Measurements from ENCODE around the gene VAV2. TPM values are rescaled to one million over a fixed set of nuclear protein-coding genes. Genes with fewer than 3 reads are reported as not detected.
"Not testable (repeated sequence)": the region's sequence is repeated elsewhere in the genome, so short reads cannot be mapped to it uniquely, and the experiment has no call there.

VAV2 gene
- polyA plus RNA-seq, 4 donors = 36.1 to 47.8 (median 36.3) TPM

GRCh38 chr9:133904346-133905090 is 87.6 kb downstream of the VAV2 start:
- no peak for DNase-seq (ENCODE audit: low read depth in 4 of 4, low spot score in 3 of 4)

DNA sequence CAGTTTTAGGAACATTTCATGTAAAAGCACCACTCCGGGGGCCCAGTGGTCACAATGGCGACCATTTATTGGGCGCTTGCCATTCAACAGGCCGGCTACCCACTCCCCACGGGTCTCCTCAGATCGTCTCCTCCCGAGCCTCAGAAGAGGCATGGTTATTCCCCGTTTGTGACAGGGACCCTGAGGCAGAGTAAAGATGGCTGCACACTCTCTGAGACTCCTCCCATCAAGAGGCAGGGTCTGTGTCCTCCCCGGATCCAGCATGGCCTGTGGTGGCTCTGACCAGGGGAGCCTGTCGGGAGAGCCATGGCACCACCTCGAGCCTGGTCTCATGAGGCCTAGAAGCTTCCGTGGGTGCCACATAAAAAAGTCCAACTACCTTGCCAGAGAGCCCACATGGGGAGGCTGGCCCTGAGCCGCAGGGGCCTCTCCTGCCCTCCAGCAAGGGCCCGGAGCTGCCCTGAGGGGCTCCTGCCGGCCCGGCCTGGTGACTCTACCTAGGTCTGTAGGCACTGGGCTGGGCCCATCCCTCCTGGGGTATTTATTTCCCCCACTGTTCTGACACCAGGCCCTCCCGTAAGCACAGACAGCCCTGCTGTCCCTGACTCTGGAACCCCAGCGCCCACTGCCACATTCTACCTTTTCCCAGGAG is 90.8 kb downstream of the VAV2 start:
- DNase-seq (ENCODE audit: low read depth in 4 of 4, low spot score in 3 of 4) = no peak

DNA sequence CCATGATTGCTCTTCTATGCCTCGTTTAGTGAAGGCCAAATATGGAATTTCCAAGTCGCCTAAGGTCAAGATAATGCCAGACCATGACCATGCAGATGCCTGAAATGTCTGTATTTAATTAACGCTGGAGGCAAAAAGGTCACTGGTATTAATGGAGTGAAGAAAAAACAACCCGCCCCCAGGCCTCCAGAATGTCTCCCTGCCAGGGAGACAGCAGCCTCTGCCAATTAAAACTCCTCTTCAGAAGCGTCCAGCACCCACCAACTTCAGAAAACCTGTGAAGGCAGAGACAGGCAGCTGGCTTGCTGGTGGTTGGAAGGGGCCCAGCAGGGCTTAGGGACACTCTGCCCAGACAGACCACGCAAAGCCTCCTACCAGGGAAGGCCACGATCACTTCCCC is 94.4 kb downstream of the VAV2 start:
- DNase-seq (ENCODE audit: low read depth in 4 of 4, low spot score in 3 of 4) = no peak

- not testable (repeated sequence) for DNase-seq (ENCODE audit: low read depth in 4 of 4, low spot score in 3 of 4)
Measured at GRCh38 chr9:133896007-133896406, 96.1 kb downstream of the VAV2 start.

DNA sequence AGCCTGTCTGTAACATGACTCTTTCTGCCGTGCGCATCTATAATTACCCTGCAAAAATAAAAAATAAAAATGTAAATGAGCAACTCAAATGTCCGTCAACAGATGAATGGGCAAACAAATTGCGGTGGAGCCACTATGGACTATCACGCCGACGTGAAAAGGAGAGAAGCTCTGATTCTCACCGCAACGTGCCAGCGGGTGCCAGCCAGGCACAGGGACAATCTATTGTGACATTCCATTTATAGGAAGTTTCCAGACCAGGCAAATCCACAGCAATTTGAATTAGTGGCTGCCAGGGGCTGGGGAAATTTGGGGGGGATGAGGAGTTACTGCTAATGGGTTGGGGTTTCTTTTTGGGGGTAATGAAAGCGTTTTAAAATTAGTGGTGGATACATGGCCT is 96.8 kb downstream of the VAV2 start:
- DNase-seq (ENCODE audit: low read depth in 4 of 4, low spot score in 3 of 4) = no peak

DNA sequence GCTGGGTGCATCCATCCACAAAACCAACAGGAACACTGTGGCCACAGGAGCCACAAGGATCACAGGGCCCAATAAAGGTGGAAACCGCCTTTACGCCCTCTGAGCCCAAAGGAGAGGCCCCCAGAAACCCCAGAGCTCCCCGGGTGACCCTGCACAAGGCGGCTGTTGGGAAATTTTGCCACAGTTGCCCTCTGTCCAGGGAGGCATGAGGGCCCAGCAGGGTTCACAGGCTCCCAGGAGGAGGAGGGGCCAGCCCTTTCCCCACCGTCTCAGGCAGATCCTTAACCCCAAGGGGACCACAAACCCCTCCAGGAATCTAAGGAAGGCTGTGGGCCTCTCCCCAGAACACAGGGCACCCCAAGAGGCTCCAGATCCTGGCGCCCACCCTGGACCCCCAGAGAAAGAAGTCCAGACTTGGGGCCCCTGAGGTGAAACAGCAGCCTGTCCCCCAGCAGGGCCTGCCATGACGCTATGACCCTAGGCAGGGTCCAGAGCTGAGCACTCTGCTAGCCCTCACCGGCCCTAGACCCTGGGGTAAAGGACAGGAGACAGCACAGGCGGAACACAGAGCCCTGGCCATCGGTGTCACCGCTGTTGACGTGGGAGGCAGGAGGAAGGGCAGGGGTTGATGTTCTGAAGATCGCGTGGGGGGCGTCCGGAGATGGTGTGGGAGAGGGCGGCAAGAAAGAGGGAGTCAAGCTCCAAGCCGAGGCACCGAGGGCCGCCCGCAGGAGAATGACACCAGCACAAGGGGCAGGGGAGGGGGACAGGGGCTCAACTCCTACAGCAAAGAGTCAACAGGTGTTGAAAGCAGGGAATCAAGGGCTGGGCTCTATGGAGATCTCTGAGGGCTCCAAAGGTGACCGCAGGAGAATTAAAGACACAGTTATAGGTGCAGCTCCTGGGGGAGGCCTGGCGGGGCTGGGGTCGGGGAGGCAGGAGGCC is 97.5 kb downstream of the VAV2 start:
- no peak for DNase-seq (ENCODE audit: low read depth in 4 of 4, low spot score in 3 of 4)

- no peak for DNase-seq (ENCODE audit: low read depth in 4 of 4, low spot score in 3 of 4)
Measured at GRCh38 chr9:133893191-133893994, 98.7 kb downstream of the VAV2 start.

GRCh38 chr9:133892193-133892920 is 99.8 kb downstream of the VAV2 start:
- DNase-seq (ENCODE audit: low read depth in 4 of 4, low spot score in 3 of 4) = no peak

- DNase-seq (ENCODE audit: low read depth in 4 of 4, low spot score in 3 of 4) = no peak
Measured at GRCh38 chr9:133891741-133892140, 100.4 kb downstream of the VAV2 start.

GRCh38 chr9:133890583-133890982 is 101.5 kb downstream of the VAV2 start:
- DNase-seq (ENCODE audit: low read depth in 4 of 4, low spot score in 3 of 4) = no peak

DNA sequence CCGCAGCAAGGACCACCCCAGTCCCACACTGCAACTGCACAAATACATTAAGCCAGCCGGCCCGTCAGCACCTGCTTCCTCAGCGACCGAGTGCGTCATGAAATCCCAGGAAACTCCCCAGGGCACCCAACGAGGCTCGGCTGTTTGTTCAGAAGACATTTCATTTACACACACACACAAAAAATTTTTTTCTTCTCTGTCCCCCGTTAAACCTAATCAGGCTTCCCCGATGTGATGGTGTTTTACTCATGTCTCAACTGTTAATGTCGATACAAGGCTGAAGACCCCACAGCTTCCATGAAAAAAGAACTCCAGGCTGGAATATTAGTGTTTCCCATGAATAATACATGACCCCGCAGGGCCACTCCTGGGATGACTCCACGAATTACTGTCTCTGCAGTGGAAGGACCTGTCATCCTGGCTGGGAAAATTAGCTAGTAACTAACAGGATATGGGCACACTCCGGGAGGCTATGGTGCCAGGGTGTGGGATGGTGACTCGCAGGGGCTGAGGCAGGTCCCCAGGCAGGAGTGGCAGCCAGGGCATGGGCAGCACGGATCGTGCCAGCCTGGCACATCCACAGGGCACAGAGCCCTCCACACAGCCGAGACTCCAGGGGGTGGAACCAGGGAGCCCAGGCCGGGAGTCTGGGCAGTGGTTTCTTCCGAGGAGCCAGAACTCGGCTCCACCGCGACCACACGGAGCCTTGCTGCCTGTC is 102.4 kb downstream of the VAV2 start:
- no peak for DNase-seq (ENCODE audit: low read depth in 4 of 4, low spot score in 3 of 4)

- no peak for DNase-seq (ENCODE audit: low read depth in 4 of 4, low spot score in 3 of 4)
Measured at GRCh38 chr9:133888809-133889491, 103.2 kb downstream of the VAV2 start.

DNA sequence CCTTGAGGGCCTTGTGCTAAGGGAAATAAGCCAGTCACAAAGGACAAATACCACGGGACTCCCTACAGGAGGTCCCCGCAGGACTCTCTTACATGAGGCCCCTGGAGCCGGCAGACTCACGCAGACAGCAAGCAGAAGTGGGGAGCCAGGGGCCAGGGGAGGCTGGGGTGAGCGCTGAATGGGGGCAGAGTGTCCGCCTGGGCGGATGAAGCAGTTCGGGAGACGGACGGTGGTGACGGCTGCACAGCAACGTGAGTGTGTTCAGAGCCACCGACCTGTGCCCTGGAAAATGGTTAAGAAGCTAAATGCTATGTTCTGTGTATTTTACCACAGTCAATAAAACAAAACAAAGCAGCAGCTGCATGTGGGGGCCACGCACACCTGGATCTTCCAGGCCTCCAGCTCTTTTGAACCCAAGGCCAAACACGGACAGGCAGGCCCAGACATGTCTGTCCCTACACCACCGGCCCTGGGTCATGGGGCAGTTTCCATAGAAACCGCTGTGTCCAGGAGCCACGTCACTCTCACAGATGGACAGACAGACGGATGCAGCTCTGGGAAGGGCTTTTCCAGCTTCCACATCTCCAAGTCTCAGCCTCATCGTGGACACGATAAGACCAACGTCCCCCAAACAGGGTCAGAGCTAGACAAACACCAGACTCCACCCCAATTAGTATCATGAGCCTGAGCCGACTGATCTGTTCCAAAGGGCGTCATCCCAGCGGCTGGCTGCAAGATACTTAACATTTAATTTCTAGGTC is 103.9 kb downstream of the VAV2 start:
- DNase-seq (ENCODE audit: low read depth in 4 of 4, low spot score in 3 of 4) = no peak

- DNase-seq (ENCODE audit: low read depth in 4 of 4, low spot score in 3 of 4) = no peak
Measured at GRCh38 chr9:133887540-133888047, 104.5 kb downstream of the VAV2 start.

- no peak for DNase-seq (ENCODE audit: low read depth in 4 of 4, low spot score in 3 of 4)
Measured at GRCh38 chr9:133886563-133887501, 105.3 kb downstream of the VAV2 start.
